T-cell (primary cell): ENCODE data around the gene TXNRD2. TPM values are rescaled to one million over a fixed set of nuclear protein-coding genes. Genes with fewer than 3 reads are reported as not detected.
"Not testable (repeated sequence)": the region's sequence is repeated elsewhere in the genome, so short reads cannot be mapped to it uniquely, and the experiment has no call there.

Experiments used
- ATAC-seq, 4 experiments: fragments of 200-7000 bp in 3 of 4; fragments of 150-1000 bp in 1 of 4; cut with Tn5 transposase; replicated peaks in 1 of 4; 1 replicate in 3 of 4; 2 replicates in 1 of 4; pipeline ENCODE4 v1.10.0; 2021; ENCODE audit warnings: moderate library complexity in 3 of 4, mild to moderate bottlenecking in 2 of 4, moderate number of reproducible peaks in 1 of 4
- CTCF ChIA-PET, 2 donors: fragments of 300-600 bp; sonication (Branson Sonifier 250); formaldehyde crosslinking; loops; one replicate each; lab custom pipeline; 2022; ENCODE audit warnings: antibody characterized with exemption in 2 of 2; lab: Charles Lee
- POLR2A ChIA-PET, 2 donors: fragments of 300-600 bp; sonication (Branson Sonifier 250); formaldehyde crosslinking; loops; one replicate each; lab custom pipeline; 2022; ENCODE audit warnings: antibody characterized with exemption in 2 of 2; lab: Charles Lee
- DNase-seq, 35 experiments: peaks; one replicate each; pipeline versions ENCODE4 v3.0.0 to v3.0.0-alpha.2; 2013 to 2023
- H3K27ac ChIP-seq: one replicate; pipeline ENCODE4 v1.5.1; 2013; ENCODE audit warnings: low read length
- H3K27me3 ChIP-seq, 2 experiments: replicated peaks in 1 of 2; 1 replicate in 1 of 2; 2 replicates in 1 of 2; pipeline versions ENCODE4 v1.6.1 to v1.7.0; 2013; ENCODE audit warnings: low read length in 1 of 2, mixed read lengths in 1 of 2; ENCODE audit not compliant: control insufficient read depth in 2 of 2, insufficient read depth in 2 of 2; ENCODE audit errors: extremely low read depth in 1 of 2
- H3K36me3 ChIP-seq, 2 donors: 1 replicate in 1 of 2; 2 replicates in 1 of 2; pipeline versions ENCODE4 v1.6.1 to v1.7.0; 2013; ENCODE audit warnings: low read length in 1 of 2; ENCODE audit not compliant: control insufficient read depth in 2 of 2, insufficient read depth in 1 of 2; ENCODE audit errors: extremely low read depth in 1 of 2
- H3K4me1 ChIP-seq, 2 experiments: 1 replicate in 1 of 2; 2 replicates in 1 of 2; pipeline versions ENCODE4 v1.6.1 to v1.7.0; 2013; ENCODE audit warnings: low read length in 2 of 2, mixed read lengths in 1 of 2; ENCODE audit not compliant: insufficient read depth in 2 of 2, control insufficient read depth in 1 of 2; ENCODE audit errors: extremely low read depth in 1 of 2
- H3K4me3 ChIP-seq, 2 donors: 1 replicate in 1 of 2; 2 replicates in 1 of 2; pipeline versions ENCODE4 v1.5.1 to v1.7.0; 2013; ENCODE audit warnings: mild to moderate bottlenecking in 2 of 2, low read length in 1 of 2, moderate library complexity in 1 of 2; ENCODE audit not compliant: control insufficient read depth in 1 of 2; ENCODE audit errors: extremely low read depth in 1 of 2
- H3K9me3 ChIP-seq: 2 replicates; pipeline ENCODE4 v1.7.0; 2013
- H3K27ac Mint-ChIP-seq, 2 donors: one replicate each; pipeline ENCODE4 v1.8.0; 2020 to 2021; ENCODE audit warnings: mild to moderate bottlenecking in 2 of 2, mixed read lengths in 2 of 2
- H3K27me3 Mint-ChIP-seq, 2 donors: one replicate each; pipeline ENCODE4 v1.8.0; 2021 to 2022; ENCODE audit warnings: mixed read lengths in 2 of 2
- H3K36me3 Mint-ChIP-seq: one replicate; pipeline ENCODE4 v1.8.0; 2021; ENCODE audit warnings: mixed read lengths
- H3K4me1 Mint-ChIP-seq, 3 donors: one replicate each; pipeline ENCODE4 v1.8.0; 2020 to 2022; ENCODE audit warnings: mixed read lengths in 3 of 3, mild to moderate bottlenecking in 1 of 3
- H3K4me3 Mint-ChIP-seq, 3 donors: one replicate each; pipeline ENCODE4 v1.8.0; 2020 to 2022; ENCODE audit warnings: mild to moderate bottlenecking in 3 of 3, mixed read lengths in 3 of 3, moderate library complexity in 3 of 3
- H3K9me3 Mint-ChIP-seq, 3 donors: one replicate each; pipeline ENCODE4 v1.8.0; 2020 to 2022; ENCODE audit warnings: mixed read lengths in 3 of 3
- WGBS: methylation state at CpG from one replicate; pipeline ENCODE4 v1.1.5; 2013; ENCODE audit warnings: missing lambda C conversion rate; ENCODE audit not compliant: insufficient coverage; 5-methylcytosine and 5-hydroxymethylcytosine counted together
- total RNA-seq, 35 experiments: library from RNA in 6 of 35; stranded (reverse) in 6 of 35; fragments of 120-200 nt in 1 of 35; gene quantifications; one replicate each; pipeline versions ENCODE4 v1.2.1 to v1.2.4 and lab custom pipeline; 2013 to 2026

The TXNRD2 gene
- total RNA-seq, 5 donors from 2014 or later (not counting 1 experiment from before 2014, with no cell fraction given), result 26.5 to 47.4 (median 28.7) TPM

- peak overlapping the region in 2 of 3 donors; percentile 19 to 63 for H3K4me3 Mint-ChIP-seq
- H3K4me1 Mint-ChIP-seq, result peaks cover 53 to 62% (median 59%) of the 10 kb centered on the region in 3 donors
- peak overlapping the region; percentile 92 to 96 for H3K27ac Mint-ChIP-seq
- H3K36me3 Mint-ChIP-seq, result no peaks in the 10 kb centered on the region
- H3K9me3 Mint-ChIP-seq, result no peaks in the 10 kb centered on the region
- WGBS, result 44% methylated on average over 11 of the region's 12 CpGs
- DNase-seq (peak in 24 of 35 experiments; percentile 13 to 67 (median 34)), ATAC-seq (peak; percentile 48 to 59 (median 51))
- peaks cover 57 to 81% of the 10 kb centered on the region in 2 experiments for H3K4me1 ChIP-seq
- no peaks in the 10 kb centered on the region for H3K27me3 ChIP-seq
- H3K36me3 ChIP-seq, result no peaks in the 10 kb centered on the region
- H3K4me3 ChIP-seq, result no peak overlapping the region
- H3K27ac ChIP-seq, result peak overlapping the region; percentile 65
- ChIA-PET CTCF (interaction anchor here (0.7 to 1.1 kb wide), 2 partner anchors 24 to 1216 kb away, joined by 3 read pairs; no protein-coding TSS in a partner anchor), POLR2A (interaction anchor here in 1 of 2 donors (0.5 kb wide), 1 partner anchor 182 kb away, joined by 8 read pairs; no protein-coding TSS in a partner anchor)
- H3K27me3 Mint-ChIP-seq, result no peaks in the 10 kb centered on the region
- H3K9me3 ChIP-seq, result no peaks in the 10 kb centered on the region
Measured at GRCh38 chr22:19886605-19887255, 54.9 kb downstream of the TXNRD2 start.

- H3K4me1 Mint-ChIP-seq, result peaks cover 45 to 55% (median 52%) of the 10 kb centered on the region in 3 donors
- H3K27me3 ChIP-seq, result no peaks in the 10 kb centered on the region
- peak overlapping the region in 2 of 3 donors; percentile 62 to 63 for H3K4me3 Mint-ChIP-seq
- DNase-seq (no peak), ATAC-seq (no peak)
- H3K36me3 ChIP-seq, result no peaks in the 10 kb centered on the region
- H3K4me1 ChIP-seq, result peaks cover 52 to 74% of the 10 kb centered on the region in 2 experiments
- WGBS, result 91% methylated on average over 14 of the region's 15 CpGs
- peak overlapping the region; percentile 65 for H3K27ac ChIP-seq
- no peaks in the 10 kb centered on the region for H3K9me3 Mint-ChIP-seq
- H3K9me3 ChIP-seq, result no peaks in the 10 kb centered on the region
- no peaks in the 10 kb centered on the region for H3K36me3 Mint-ChIP-seq
- peak overlapping the region in 1 of 2 donors; percentile 5 for H3K4me3 ChIP-seq
- no peaks in the 10 kb centered on the region for H3K27me3 Mint-ChIP-seq
- peak overlapping the region; percentile 92 to 96 for H3K27ac Mint-ChIP-seq
- ChIA-PET CTCF (no interaction called here), POLR2A (no interaction called here)
Measured at GRCh38 chr22:19885841-19886592, 55.6 kb downstream of the TXNRD2 start.

GRCh38 chr22:19884954-19885751, 56.5 kb downstream of the TXNRD2 start:
- no peaks in the 10 kb centered on the region for H3K36me3 Mint-ChIP-seq
- DNase-seq (no peak), ATAC-seq (no peak)
- Histone ChIP-seq H3K4me3 (no peak overlapping the region), H3K4me1 (peaks cover 43 to 65% of the 10 kb centered on the region in 2 experiments), H3K36me3 (peaks cover 0 to 4% of the 10 kb centered on the region in 2 donors), H3K9me3 (no peaks in the 10 kb centered on the region), H3K27ac (peak overlapping the region; percentile 65), H3K27me3 (no peaks in the 10 kb centered on the region)
- no peaks in the 10 kb centered on the region for H3K27me3 Mint-ChIP-seq
- ChIA-PET CTCF (interaction anchor here in 1 of 2 donors (1.2 kb wide), 1 partner anchor 20 kb away, joined by 3 read pairs; no protein-coding TSS in a partner anchor), POLR2A (no interaction called here)
- H3K4me3 Mint-ChIP-seq, result peak overlapping the region in 2 of 3 donors; percentile 62 to 63
- H3K27ac Mint-ChIP-seq, result peak overlapping the region; percentile 92 to 96
- no peaks in the 10 kb centered on the region for H3K9me3 Mint-ChIP-seq
- peaks cover 37 to 46% (median 43%) of the 10 kb centered on the region in 3 donors for H3K4me1 Mint-ChIP-seq
- WGBS, result 68% methylated on average over 26 of the region's 26 CpGs

- ChIA-PET POLR2A (no interaction called here), CTCF (interaction anchor here in 1 of 2 donors (1.2 kb wide), 1 partner anchor 20 kb away, joined by 3 read pairs; no protein-coding TSS in a partner anchor)
- H3K27me3 ChIP-seq, result no peaks in the 10 kb centered on the region
- H3K36me3 Mint-ChIP-seq, result no peaks in the 10 kb centered on the region
- no peaks in the 10 kb centered on the region for H3K9me3 ChIP-seq
- H3K4me1 Mint-ChIP-seq, result peaks cover 32 to 39% (median 38%) of the 10 kb centered on the region in 3 donors
- no peaks in the 10 kb centered on the region for H3K27me3 Mint-ChIP-seq
- DNase-seq (no peak), ATAC-seq (no peak)
- peak overlapping the region; percentile 92 to 96 for H3K27ac Mint-ChIP-seq
- WGBS, result 84% methylated on average over 15 of the region's 15 CpGs
- peak overlapping the region; percentile 65 for H3K27ac ChIP-seq
- H3K4me3 ChIP-seq, result no peak overlapping the region
- no peaks in the 10 kb centered on the region for H3K9me3 Mint-ChIP-seq
- H3K4me3 Mint-ChIP-seq, result peak overlapping the region in 1 of 3 donors; percentile 63
- H3K4me1 ChIP-seq, result peaks cover 39 to 57% of the 10 kb centered on the region in 2 experiments
- peaks cover 0 to 4% of the 10 kb centered on the region in 2 donors for H3K36me3 ChIP-seq
Measured at GRCh38 chr22:19884161-19884953, 57.3 kb downstream of the TXNRD2 start.

GRCh38 chr22:19883446-19883845, 58.2 kb downstream of the TXNRD2 start:
- DNase-seq, ATAC-seq, H3K36me3 Mint-ChIP-seq, H3K27me3 ChIP-seq, H3K9me3 Mint-ChIP-seq, POLR2A ChIA-PET, H3K4me3 ChIP-seq, CTCF ChIA-PET, H3K27me3 Mint-ChIP-seq, H3K27ac ChIP-seq, H3K36me3 ChIP-seq, H3K9me3 ChIP-seq: not testable (repeated sequence)
- Mint-ChIP-seq H3K27ac (peak overlapping the region in 1 of 2 donors; percentile 69), H3K4me3 (peak overlapping the region in 1 of 3 donors; percentile 63), H3K4me1 (peaks cover 32 to 37% (median 35%) of the 10 kb centered on the region in 3 donors)
- H3K4me1 ChIP-seq, result peaks cover 38 to 48% of the 10 kb centered on the region in 2 experiments
- 94% methylated on average over 7 of the region's 8 CpGs for WGBS
